RWPE2 (cell line): Measurements from ENCODE around the gene DDX25.

ENCODE experiments used
- ATAC-seq: fragments of 200-7000 bp; cut with Tn5 transposase; 3 replicates; pipeline ENCODE4 v1.9.1; 2021; ENCODE audit warnings: low read depth
- DNase-seq: peaks from one replicate; pipeline ENCODE4 v3.0.0-alpha.2; 2020; ENCODE audit warnings: low spot score
- H3K27ac ChIP-seq: fragments of 450-650 bp; 2 replicates; pipeline ENCODE4 v1.5.1; 2017; ENCODE audit warnings: mild to moderate bottlenecking; ENCODE audit not compliant: poor library complexity, severe bottlenecking
- H3K27me3 ChIP-seq: fragments of 250-450 bp; sonication (Bioruptor Pico); 2 replicates; pipeline ENCODE4 v1.5.1; 2021; ENCODE audit warnings: mild to moderate bottlenecking, moderate library complexity; ENCODE audit not compliant: insufficient read depth, poor library complexity, severe bottlenecking
- H3K36me3 ChIP-seq: fragments of 250-450 bp; sonication (Bioruptor Pico); 2 replicates; pipeline ENCODE4 v1.5.1; 2020; ENCODE audit warnings: low read depth, mild to moderate bottlenecking, moderate library complexity
- H3K4me1 ChIP-seq: fragments of 250-450 bp; sonication (Bioruptor Pico); 2 replicates; pipeline ENCODE4 v1.5.1; 2021; ENCODE audit warnings: mild to moderate bottlenecking, moderate library complexity; ENCODE audit not compliant: insufficient read depth, poor library complexity, severe bottlenecking
- H3K4me3 ChIP-seq: fragments of 250-450 bp; sonication (Bioruptor Pico); 2 replicates; pipeline ENCODE4 v1.5.1; 2021; ENCODE audit warnings: mild to moderate bottlenecking, moderate library complexity; ENCODE audit not compliant: severe bottlenecking
- H3K9me3 ChIP-seq: fragments of 250-450 bp; sonication (Bioruptor Pico); 2 replicates; pipeline ENCODE4 v1.5.1; 2021; ENCODE audit warnings: mild to moderate bottlenecking, moderate library complexity; ENCODE audit not compliant: severe bottlenecking
- CTCF ChIP-seq: fragments of 450-650 bp; IDR thresholded peaks from one replicate; pipeline ENCODE4 v1.5.1; 2017; ENCODE audit warnings: mild to moderate bottlenecking, moderate library complexity; ENCODE audit not compliant: poor library complexity, severe bottlenecking

DDX25 gene

GRCh38 chr11:125956391-125957134, 52.3 kb downstream of the DDX25 start:
- ATAC-seq: no peak
- TF ChIP-seq CTCF: no peak
- Histone ChIP-seq H3K36me3 (no peaks in the 10 kb centered on the region), H3K27me3 (no peaks in the 10 kb centered on the region), H3K4me3 (no peak overlapping the region), H3K9me3 (no peaks in the 10 kb centered on the region), H3K27ac (no peak overlapping the region), H3K4me1 (peaks cover 18% of the 10 kb centered on the region)
- no peak for DNase-seq

DNA sequence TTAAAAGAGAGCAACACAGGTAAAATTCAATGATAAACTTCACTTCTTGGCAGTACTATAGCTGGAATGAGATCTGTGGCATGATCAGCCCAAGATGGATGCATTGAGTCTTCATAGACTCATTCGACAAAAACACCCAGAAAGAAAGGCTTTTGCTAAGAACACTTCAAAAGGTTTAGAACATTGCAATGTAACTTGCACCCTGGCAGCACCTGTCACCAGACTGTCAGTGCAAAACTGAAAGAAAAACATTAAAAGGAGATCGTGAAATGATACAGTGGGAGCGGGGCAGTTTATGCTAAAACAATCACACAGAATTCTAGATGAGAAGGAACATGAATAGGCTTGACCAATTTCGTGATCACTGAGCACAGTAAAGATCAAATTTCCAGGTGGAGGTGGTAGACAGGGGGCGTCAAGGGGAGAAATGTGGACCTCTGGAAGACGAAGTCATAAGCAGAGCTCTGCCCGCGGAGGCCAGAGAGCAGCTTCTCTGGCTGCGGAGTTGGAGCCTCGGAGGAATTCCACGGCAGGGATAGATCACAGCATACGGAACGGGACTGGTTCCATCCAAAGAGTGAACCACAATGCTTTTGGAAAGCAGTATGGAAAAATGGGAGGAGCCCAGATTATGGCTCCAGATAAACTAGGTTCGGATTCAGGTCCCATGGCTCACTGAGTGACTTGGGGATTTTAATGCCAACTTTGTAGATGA, 53.5 kb downstream of the DDX25 start:
- Histone ChIP-seq H3K4me3 (no peak overlapping the region), H3K27ac (no peak overlapping the region), H3K4me1 (peaks cover 12% of the 10 kb centered on the region), H3K27me3 (no peaks in the 10 kb centered on the region), H3K36me3 (no peaks in the 10 kb centered on the region), H3K9me3 (peaks cover 1% of the 10 kb centered on the region)
- ATAC-seq (no peak), DNase-seq (no peak)
- TF ChIP-seq CTCF: no peak

DNA sequence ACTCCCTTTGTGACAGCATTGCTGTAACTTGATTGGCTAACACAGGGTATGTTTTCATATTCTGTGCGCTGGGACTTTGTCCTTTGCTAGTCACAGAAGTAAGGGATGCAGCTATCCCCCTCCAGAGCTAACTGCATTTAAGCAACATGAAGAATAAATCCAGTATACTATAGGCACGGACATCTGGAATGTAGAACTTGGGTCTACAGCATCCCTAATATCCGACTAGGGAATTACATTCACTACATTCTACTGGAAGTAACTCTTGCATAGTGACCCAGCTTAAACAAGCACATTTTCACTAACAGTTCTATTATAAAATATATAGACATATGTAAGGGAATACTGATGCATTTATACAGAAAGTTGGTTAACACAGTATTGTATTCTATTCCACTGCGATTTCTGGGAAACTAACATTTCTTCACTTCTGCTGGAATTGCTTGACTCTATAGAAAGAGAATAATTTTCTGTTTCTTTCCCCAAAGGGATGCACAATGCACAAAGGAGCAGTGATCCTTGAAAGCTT, 54.6 kb downstream of the DDX25 start:
- ATAC-seq (no peak), DNase-seq (no peak)
- no peak for TF ChIP-seq CTCF
- H3K4me3 ChIP-seq: no peak overlapping the region
- no peaks in the 10 kb centered on the region for H3K36me3 ChIP-seq
- no peak overlapping the region for H3K27ac ChIP-seq
- peaks cover 1% of the 10 kb centered on the region for H3K9me3 ChIP-seq
- H3K4me1 ChIP-seq: peaks cover under 1% of the 10 kb centered on the region
- H3K27me3 ChIP-seq: no peaks in the 10 kb centered on the region

DNA sequence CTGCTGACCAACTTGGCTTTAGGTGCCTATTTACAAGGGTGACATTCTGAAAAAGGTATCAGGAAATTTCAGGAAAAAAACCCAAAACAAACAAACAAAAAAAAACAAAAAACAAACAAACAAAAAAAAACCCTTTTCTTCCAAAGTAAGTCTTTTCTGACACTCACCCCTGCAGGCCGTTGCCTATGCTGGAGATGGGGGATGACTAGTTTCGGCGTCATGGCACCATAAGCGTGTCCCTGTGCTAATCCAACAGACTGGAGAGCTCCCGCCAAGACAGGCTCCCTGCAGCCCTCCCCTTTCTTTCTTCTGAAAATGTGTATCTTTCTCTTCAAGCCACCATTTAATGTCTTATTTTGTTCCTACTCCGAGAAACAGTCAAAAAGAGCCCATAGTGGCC, 55.2 kb downstream of the DDX25 start:
- Histone ChIP-seq H3K27ac (no peak overlapping the region), H3K9me3 (peaks cover 1% of the 10 kb centered on the region), H3K4me3 (no peak overlapping the region), H3K36me3 (no peaks in the 10 kb centered on the region), H3K27me3 (no peaks in the 10 kb centered on the region), H3K4me1 (no peaks in the 10 kb centered on the region)
- DNase-seq (no peak), ATAC-seq (no peak)
- no peak for TF ChIP-seq CTCF
